ENCODE measurements around the gene ZMYND19.

DNA sequence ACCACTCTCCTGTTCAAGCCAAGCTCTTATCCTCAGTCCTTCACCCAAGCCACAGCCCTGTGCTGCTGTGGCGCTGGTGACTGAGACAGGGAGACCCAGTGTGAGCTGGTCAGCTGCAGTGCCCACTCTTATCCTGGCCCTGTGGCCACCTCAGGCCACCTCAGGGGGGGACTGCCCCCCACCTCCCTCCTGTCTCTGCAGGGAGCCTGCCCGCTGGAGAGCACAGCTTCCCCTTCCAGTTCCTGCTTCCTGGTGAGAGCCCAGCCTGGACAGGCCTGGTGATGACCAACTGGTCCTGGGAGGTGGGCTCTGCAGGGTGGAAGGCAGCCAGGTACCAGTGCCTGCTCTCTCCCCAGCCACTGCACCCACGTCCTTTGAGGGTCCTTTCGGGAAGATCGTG, 22.9 kb upstream of the ZMYND19 start:
- TF ChIP-seq POLR2A (IDR thresholded peaks at IDR 0.05): no peak
- TF ChIP-seq, protein P1, sequence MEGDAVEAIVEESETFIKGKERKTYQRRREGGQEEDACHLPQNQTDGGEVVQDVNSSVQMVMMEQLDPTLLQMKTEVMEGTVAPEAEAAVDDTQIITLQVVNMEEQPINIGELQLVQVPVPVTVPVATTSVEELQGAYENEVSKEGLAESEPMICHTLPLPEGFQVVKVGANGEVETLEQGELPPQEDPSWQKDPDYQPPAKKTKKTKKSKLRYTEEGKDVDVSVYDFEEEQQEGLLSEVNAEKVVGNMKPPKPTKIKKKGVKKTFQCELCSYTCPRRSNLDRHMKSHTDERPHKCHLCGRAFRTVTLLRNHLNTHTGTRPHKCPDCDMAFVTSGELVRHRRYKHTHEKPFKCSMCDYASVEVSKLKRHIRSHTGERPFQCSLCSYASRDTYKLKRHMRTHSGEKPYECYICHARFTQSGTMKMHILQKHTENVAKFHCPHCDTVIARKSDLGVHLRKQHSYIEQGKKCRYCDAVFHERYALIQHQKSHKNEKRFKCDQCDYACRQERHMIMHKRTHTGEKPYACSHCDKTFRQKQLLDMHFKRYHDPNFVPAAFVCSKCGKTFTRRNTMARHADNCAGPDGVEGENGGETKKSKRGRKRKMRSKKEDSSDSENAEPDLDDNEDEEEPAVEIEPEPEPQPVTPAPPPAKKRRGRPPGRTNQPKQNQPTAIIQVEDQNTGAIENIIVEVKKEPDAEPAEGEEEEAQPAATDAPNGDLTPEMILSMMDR (IDR thresholded peaks at IDR 0.05): no peak
